Stimulated activated naive CD4-positive, alpha-beta T cell treated with Interleukin-2 at 50 U/mL for 16 hours (primary cell): ENCODE data around the gene MOG.
A peak's percentile ranks its signal among the peaks of the same experiment; 100 is the strongest.
"Not testable (repeated sequence)": the region's sequence is repeated elsewhere in the genome, so short reads cannot be mapped to it uniquely, and the experiment has no call there.

ENCODE experiments used
- DNase-seq: peaks from one replicate; lab custom pipeline; 2025; lab: John Stamatoyannopoulos, UW

The MOG gene

GRCh38 chr6:29641430-29642148 is 15.3 kb upstream of the MOG start:
- no peak for DNase-seq

DNA sequence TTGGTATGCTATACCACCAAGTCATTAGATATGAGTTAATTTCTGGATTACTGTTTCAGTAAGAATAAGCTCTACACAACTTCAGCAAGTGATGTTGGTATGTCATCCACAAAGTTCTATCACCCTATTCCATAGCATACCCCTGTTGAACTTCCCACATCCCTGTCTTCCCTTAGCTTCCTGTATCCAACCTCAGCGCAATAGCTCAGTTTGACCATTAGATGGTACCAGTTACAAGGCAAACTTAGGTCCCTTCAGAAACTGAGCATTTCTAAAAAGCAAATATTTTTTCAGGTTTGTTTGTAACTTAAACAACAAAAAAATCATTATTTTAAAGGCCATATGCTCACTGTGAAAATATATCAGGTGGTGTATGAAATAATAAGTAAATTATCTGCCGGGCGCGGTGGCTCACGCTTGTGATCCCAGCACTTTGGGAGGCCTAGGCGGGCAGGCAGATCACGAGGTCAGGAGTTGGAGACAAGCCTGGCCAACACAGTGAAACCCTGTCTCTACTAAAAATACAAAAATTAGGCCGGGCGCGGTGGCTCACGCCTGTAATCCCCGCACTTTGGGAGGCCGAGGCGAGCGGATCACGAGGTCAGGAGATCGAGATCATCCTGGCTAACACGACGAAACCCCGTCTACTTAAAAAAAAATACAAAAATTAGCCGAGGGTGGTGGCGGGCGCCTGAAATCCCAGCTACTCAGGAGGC is 8.8 kb upstream of the MOG start:
- DNase-seq = no peak

DNA sequence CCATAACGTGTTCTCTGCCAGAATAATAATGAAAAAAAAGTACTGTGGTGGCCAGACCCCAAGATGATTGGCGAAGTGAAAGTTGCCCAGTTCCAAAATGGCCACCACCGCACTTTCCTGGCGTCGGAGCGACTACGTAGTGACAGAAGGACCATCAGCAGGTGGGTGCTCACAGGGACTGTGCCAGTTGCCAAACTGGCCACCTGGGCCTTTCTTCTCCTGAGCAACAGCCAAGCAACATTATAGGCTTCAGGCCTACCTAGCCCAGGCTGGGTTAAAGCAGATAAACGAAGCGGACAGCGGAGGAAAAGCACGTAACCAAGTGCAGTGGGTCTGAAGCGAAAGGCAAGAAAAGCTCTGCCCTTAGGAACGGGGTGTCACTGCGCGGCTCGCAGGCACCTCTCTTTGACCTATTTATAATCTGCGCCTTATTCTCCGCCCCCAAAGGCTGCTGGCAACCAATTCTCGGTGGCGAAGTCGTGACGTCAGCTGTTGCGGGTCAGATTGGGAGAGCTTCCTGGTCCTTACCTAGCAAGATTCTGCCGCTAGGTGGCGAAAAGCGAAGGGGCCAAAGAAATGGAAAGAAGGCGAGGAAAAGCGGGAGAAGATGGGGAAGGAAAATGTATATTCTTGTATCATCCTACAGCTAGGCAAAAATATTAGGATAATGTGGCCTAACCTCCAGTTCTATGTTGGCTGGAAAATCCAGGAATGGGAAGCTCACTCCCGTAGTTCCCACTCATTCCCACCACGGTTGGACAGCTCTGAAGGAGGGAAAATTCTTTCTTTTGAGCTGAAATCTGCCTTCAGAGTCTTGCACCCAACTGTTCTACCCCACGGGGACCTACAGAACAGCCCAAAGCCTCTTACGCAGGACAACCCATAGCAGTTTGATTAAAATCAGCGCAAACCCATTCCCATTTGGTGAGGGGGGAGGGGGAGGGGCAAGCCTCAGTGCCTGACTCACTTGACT is 6.9 kb upstream of the MOG start:
- DNase-seq = peak; percentile 96

GRCh38 chr6:29651413-29652197 is 5.3 kb upstream of the MOG start:
- DNase-seq = no peak

DNA sequence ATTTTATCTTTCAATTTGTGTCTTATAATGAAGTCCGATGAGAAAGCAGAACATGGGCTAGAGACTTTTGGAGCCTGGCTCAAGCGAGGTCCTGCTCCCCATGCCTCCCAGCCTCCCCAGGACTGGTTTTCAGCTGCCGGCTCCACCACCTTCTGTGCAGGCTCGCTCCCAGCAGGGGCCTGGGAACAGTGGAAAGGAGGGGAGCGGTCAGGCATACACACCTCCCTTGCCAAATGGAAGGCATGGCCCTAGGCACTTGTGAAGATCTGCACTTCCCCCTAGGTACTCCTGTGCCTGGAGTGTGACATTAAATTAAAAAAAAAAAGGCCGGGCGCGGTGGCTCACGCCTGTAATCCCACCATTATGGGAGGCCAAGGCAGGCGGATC is 4.7 kb upstream of the MOG start:
- DNase-seq = no peak

DNA sequence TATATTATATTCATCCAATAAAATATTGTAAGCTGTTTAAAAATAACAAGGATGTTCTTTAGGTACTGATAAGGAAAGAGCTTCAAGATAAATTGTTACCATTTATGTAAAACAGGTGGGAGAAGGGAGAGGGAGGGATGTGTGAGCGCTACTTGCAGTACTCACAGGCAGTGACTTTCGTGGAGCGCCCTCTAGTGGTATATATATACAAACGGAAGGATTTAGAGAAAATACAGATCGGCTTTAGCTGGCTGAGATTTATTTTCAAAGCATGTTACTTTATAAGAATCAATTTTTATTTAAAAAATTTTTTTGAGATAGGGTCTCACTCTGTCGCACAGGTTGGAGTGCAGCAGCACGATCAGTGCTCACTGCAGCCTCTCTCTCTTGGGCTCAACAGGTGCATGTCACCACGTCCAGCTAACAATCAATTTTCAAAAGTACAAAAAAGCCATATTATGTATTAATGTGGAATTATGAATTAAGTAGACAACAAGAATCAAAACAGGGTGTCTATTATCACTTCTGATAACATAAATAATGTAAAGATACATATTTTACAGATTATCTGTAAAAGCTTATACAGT is 3.3 kb upstream of the MOG start:
- peak; percentile 6 for DNase-seq

DNA sequence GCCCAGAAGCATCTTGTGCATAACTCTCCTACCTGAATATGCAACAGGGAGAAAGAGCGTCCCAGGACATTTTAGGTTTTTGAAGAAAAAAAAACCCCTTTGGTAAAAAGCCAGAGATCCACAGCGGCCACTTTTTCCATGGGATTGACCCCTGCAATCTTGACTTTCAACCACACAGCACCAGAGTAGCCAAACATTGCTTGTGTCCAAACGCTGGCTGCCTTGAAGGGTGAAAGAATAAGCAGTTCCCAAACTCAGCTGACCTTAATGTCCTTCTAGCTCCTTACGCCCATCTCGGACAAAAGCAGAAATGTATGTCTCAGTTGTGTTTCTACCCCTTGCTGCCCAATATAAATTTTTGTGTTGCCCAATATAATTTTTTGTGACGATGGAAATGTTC is 1.2 kb upstream of the MOG start:
- DNase-seq = no peak

- no peak for DNase-seq
Observed at GRCh38 chr6:29656157-29656556, 735 bp upstream of the MOG start.

DNA sequence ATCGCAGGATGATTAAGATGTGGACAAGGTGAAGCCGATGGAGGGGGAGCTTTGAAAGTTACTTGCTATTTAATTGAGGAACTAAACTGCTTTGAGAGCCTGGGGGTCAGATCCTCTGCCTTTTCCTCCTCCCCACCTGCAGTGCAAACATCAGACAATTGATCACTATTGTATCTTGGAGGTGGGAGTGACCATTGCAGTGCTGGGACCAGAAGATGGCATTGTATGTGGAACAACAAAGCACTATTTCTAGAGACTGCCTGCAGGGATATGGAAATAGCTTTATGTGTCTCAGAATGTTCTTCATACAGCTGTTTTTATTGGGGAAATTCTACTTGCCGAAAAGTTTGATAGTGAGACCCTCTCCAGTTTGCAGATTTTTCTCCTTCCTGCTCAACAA is 4.2 kb downstream of the MOG start:
- no peak for DNase-seq

DNA sequence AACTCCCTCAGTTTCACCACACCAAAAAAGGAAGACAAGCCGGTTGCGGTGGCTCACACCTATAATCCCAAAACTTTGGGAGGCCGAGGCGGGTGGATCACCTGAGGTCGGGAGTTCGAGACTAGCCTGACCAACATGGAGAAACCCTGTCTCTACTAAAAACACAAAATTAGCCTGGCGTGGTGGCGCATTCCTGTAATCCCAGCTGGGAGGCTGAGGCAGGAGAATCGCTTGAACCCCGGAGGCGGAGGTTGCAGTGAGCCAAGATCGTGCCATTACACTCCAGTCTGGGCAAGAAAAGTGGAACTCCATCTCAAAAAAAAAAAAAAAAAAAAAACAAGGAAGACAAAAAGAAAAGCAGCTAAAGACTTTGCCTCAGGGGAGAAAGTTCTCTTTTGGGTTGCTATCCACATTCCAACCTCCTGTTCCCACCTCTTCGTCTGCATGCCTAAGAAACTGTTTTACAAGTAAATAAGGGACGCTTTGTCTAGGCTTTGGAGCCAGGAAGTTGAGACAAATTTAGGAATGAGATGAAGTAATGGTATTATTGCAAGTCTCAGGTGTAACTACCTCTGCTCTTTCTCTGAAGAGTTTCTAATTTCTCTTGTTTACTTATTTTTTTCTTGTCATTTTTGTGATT is 4.7 kb downstream of the MOG start:
- not testable (repeated sequence) for DNase-seq

DNA sequence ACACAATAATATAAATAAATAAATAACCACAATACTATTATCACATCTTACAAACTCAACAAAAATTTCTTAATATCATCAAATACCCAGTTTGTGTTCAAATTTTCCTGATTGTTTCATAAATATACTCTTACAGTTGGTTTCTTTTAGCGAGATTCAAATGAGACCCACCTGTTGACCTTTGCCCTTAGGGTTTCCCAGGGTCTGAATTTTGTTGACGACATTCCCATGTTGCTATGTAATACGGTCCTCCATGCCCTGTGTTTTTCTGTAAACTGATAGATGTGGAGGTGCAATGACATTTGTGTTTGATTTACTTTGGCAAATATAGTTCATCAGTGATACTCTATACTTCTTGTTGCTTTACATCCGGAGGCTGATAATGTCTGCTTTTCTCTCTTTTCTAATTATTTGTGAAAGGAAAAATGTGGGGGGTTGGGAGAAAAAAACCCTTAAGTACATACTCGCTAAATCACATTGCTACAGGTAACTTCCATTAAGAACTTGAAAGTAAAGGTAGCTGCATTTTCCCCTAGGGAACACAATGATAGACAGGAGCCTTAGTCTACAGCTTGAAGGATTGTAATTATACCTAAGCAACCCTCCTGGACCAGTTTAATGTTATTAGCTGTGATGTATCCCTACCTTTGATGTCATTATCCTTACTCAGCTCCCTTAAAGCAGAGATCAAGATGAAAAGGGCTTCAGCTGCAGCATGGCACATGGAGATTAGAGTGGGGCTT is 6.6 kb downstream of the MOG start:
- DNase-seq = no peak

DNA sequence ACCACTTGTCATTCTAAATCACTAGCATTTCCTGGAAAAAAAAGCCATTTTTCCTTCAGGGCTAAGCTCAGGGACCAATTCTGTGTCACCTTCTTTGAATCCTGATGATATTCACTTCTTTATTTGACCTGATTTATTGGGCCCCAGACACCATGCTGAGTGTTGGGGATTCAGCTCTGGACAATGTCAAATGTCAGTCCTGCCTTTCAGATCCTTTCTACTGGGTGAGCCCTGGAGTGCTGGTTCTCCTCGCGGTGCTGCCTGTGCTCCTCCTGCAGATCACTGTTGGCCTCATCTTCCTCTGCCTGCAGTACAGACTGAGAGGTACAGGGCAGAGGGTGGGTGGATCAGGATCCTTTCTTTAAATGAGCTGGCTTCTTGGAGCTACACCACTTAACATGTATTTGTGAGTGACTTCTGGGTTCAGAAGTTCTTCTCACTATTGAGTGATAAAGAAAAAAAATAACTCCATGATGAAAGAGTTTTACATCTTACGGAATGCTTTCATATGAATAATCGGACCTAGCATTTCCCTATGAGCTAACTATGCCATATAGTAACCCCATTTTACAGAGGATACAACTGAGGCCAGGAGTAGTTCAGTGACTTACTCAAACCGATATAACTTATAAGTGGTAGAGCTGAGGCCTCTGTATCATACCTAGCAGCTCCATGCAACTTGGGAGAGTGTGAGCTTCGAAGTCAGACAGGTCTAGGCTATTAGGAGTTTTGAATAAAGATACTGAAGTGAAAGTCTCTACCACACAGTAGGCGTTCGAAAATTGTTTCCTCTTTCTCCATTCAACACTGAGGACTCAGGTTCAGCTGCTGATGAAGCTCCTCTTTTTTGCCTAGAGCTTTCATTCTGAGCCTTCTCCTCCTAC is 9.3 kb downstream of the MOG start:
- no peak for DNase-seq

- no peak for DNase-seq
Observed at GRCh38 chr6:29666826-29667130, 9.9 kb downstream of the MOG start.

DNA sequence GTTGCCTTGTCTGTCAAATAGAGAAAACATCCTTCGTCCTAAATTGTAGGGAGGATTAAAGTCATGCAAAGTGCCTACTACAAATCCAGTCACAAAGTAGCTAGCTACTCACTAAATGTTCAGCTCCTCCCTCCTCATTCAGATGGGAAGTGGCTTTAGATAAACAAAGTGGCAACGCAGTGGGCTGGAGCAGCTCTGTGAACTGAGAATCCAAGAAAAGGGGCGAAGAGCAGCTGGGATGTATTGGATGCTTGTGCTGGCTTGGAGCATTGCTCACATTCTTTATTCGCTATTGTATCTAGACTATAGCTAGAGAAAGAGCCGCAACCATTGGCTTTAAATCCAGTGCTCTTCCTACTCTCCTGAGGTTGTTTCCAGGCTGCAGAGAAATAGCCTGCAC is 10.3 kb downstream of the MOG start:
- DNase-seq = no peak

GRCh38 chr6:29671026-29671425 is 14.1 kb downstream of the MOG start:
- DNase-seq = no peak

GRCh38 chr6:29672116-29672515 is 15.2 kb downstream of the MOG start:
- not testable (repeated sequence) for DNase-seq

- no peak for DNase-seq
Observed at GRCh38 chr6:29673161-29673560, 16.3 kb downstream of the MOG start.

DNA sequence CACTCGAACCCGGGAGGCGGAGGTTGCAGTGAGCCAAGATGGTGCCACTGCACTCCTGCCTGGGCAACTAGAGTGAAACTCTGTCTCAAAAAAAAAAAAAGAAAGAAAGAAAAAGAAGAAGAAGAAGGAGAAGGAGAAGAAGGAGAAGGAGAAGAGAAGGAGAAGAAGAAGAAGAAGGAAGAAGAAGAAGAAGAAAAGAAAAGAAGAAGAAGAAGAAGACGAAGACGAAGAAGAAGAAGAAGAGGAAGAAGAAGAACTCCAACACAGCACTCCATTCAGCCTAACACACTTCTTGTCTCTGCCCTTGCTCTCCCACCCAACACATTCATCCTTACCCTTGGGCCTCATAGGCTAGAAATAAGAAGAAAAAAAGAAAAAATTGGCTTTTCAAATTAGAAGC is 17.1 kb downstream of the MOG start:
- no peak for DNase-seq

GRCh38 chr6:29675561-29675960 is 18.7 kb downstream of the MOG start:
- DNase-seq = no peak
